Osteocyte (in vitro differentiated cells): Measurements from ENCODE around the gene TMEM270. TPM values are rescaled to one million over a fixed set of nuclear protein-coding genes. Genes with fewer than 3 reads are reported as not detected.
"Not testable (repeated sequence)": the region's sequence is repeated elsewhere in the genome, so short reads cannot be mapped to it uniquely, and the experiment has no call there.

Experiments
- DNase-seq: peaks from one replicate; pipeline ENCODE4 v3.0.0; 2021; ENCODE audit warnings: mixed read lengths; ENCODE audit not compliant: unreplicated experiment; ENCODE audit errors: extremely low spot score
- H3K27ac Mint-ChIP-seq: one replicate; pipeline ENCODE4 v1.8.0; 2021; ENCODE audit warnings: mild to moderate bottlenecking, mixed read lengths; ENCODE audit not compliant: unreplicated experiment
- H3K27me3 Mint-ChIP-seq: one replicate; pipeline ENCODE4 v1.8.0; 2021; ENCODE audit warnings: mixed read lengths; ENCODE audit not compliant: unreplicated experiment
- H3K36me3 Mint-ChIP-seq: one replicate; pipeline ENCODE4 v1.8.0; 2021; ENCODE audit warnings: mixed read lengths; ENCODE audit not compliant: unreplicated experiment
- H3K4me1 Mint-ChIP-seq: one replicate; pipeline ENCODE4 v1.8.0; 2021; ENCODE audit warnings: mixed read lengths; ENCODE audit not compliant: unreplicated experiment
- H3K4me3 Mint-ChIP-seq: one replicate; pipeline ENCODE4 v1.8.0; 2021; ENCODE audit warnings: mild to moderate bottlenecking, moderate library complexity, mixed read lengths; ENCODE audit not compliant: unreplicated experiment
- H3K9me3 Mint-ChIP-seq: one replicate; pipeline ENCODE4 v1.8.0; 2021; ENCODE audit warnings: mixed read lengths; ENCODE audit not compliant: unreplicated experiment
- CTCF ChIP-seq: fragments of 200-600 bp; sonication (generic); IDR thresholded peaks from 2 replicates; pipeline ENCODE4 v1.5.0; 2021; ENCODE audit warnings: antibody characterized with exemption, mild to moderate bottlenecking, moderate library complexity
- total RNA-seq: library from RNA; stranded (reverse); gene quantifications from 2 replicates; pipeline ENCODE4 v1.2.1, GENCODE V29; 2021

Gene TMEM270
- total RNA-seq, 1 donor from 2014 or later = not detected

- Mint-ChIP-seq H3K27me3 (no peaks in the 10 kb centered on the region), H3K4me1 (peaks cover 9% of the 10 kb centered on the region), H3K4me3 (no peak overlapping the region), H3K27ac (no peak overlapping the region), H3K36me3 (no peaks in the 10 kb centered on the region), H3K9me3 (no peaks in the 10 kb centered on the region)
- TF ChIP-seq CTCF = no peak
- DNase-seq = no peak
Measured at GRCh38 chr7:73832806-73833205, 28.2 kb upstream of the TMEM270 start.

- TF ChIP-seq CTCF = no peak
- no peaks in the 10 kb centered on the region for H3K27me3 Mint-ChIP-seq
- no peak overlapping the region for H3K4me3 Mint-ChIP-seq
- H3K27ac Mint-ChIP-seq = no peak overlapping the region
- no peak for DNase-seq
- no peaks in the 10 kb centered on the region for H3K36me3 Mint-ChIP-seq
- no peaks in the 10 kb centered on the region for H3K9me3 Mint-ChIP-seq
- H3K4me1 Mint-ChIP-seq = peaks cover 5% of the 10 kb centered on the region
Measured at GRCh38 chr7:73833251-73833919, 27.6 kb upstream of the TMEM270 start.

GRCh38 chr7:73834626-73835191, 26.2 kb upstream of the TMEM270 start:
- H3K9me3 Mint-ChIP-seq = no peaks in the 10 kb centered on the region
- no peak overlapping the region for H3K27ac Mint-ChIP-seq
- TF ChIP-seq CTCF = no peak
- DNase-seq = no peak
- H3K4me3 Mint-ChIP-seq = no peak overlapping the region
- H3K36me3 Mint-ChIP-seq = no peaks in the 10 kb centered on the region
- no peaks in the 10 kb centered on the region for H3K27me3 Mint-ChIP-seq
- H3K4me1 Mint-ChIP-seq = peaks cover 2% of the 10 kb centered on the region

GRCh38 chr7:73837167-73837566, 23.8 kb upstream of the TMEM270 start:
- not testable (repeated sequence) for H3K27me3 Mint-ChIP-seq, H3K36me3 Mint-ChIP-seq, H3K9me3 Mint-ChIP-seq, DNase-seq, H3K27ac Mint-ChIP-seq, H3K4me1 Mint-ChIP-seq, H3K4me3 Mint-ChIP-seq

- no peaks in the 10 kb centered on the region for H3K27me3 Mint-ChIP-seq
- no peak for DNase-seq
- H3K36me3 Mint-ChIP-seq = no peaks in the 10 kb centered on the region
- TF ChIP-seq CTCF = no peak
- H3K27ac Mint-ChIP-seq = no peak overlapping the region
- no peak overlapping the region for H3K4me3 Mint-ChIP-seq
- H3K4me1 Mint-ChIP-seq = peaks cover 3% of the 10 kb centered on the region
- no peaks in the 10 kb centered on the region for H3K9me3 Mint-ChIP-seq
Measured at GRCh38 chr7:73838642-73839041, 22.3 kb upstream of the TMEM270 start.
